HepG2 (cell line): ENCODE measurements around the gene FKBP9. TPM values are rescaled to one million over a fixed set of nuclear protein-coding genes. Genes with fewer than 3 reads are reported as not detected.

Experiments
- ATAC-seq: fragments of 200-7000 bp; cut with Tn5 transposase; 3 replicates; pipeline ENCODE4 v1.9.1; 2020; ENCODE audit warnings: mild to moderate bottlenecking, moderate library complexity
- BruUV-seq: library from RNA; stranded (reverse); fragments of 400-500 nt; replicated peaks from 2 replicates; lab custom pipeline; 2021; lab: Mats Ljungman, UMichigan
- CTCF ChIA-PET: fragments of 300-600 bp; formaldehyde crosslinking; extraction: SDS; loops from one replicate; lab custom pipeline; 2021; ENCODE audit warnings: low total read pairs, inconsistent platforms, low intra/inter-chr PET ratio; lab: Yijun Ruan, JAX
- POLR2A ChIA-PET: fragments of 350-600 bp; sonication (Branson Sonifier 250); formaldehyde crosslinking; loops from one replicate; lab custom pipeline; 2020; ENCODE audit warnings: antibody characterized with exemption, inconsistent platforms; lab: Yijun Ruan, JAX
- DNase-seq: peaks from one replicate; pipeline ENCODE4 v3.0.0-alpha.2; 2015; ENCODE audit warnings: low spot score
- FAIRE-seq: peaks from 3 replicates; lab custom pipeline; 2011; peaks lifted over from hg19 to GRCh38; lab: Jason Lieb, UNC
- H2AFZ ChIP-seq: one replicate; pipeline ENCODE4 v1.6.1; 2011; ENCODE audit warnings: low read length, inconsistent platforms
- H3K27ac ChIP-seq: fragments of 300-600 bp; 3 replicates; pipeline ENCODE4 v1.8.0; 2011; ENCODE audit warnings: mixed run types, mild to moderate bottlenecking, mixed read lengths, low read length, inconsistent platforms; ENCODE audit not compliant: insufficient read depth; ENCODE audit errors: extremely low read length
- H3K27me3 ChIP-seq, 2 experiments: fragments of 200-600 bp in 1 of 2; 2 replicates in 1 of 2; 3 replicates in 1 of 2; pipeline versions ENCODE4 v1.6.0 to v1.8.0; 2011; ENCODE audit warnings: low read length in 2 of 2, mild to moderate bottlenecking in 2 of 2, moderate library complexity in 2 of 2, inconsistent platforms in 1 of 2; ENCODE audit not compliant: insufficient read depth in 2 of 2, control insufficient read depth in 1 of 2
- H3K36me3 ChIP-seq, 2 experiments: fragments of 200-600 bp in 1 of 2; replicated peaks in 1 of 2; 2 replicates in 1 of 2; 3 replicates in 1 of 2; pipeline versions ENCODE4 v1.5.1 to v1.8.0; 2011; ENCODE audit warnings: low read length in 2 of 2, inconsistent platforms in 1 of 2; ENCODE audit not compliant: insufficient read depth in 2 of 2, control insufficient read depth in 1 of 2
- H3K4me1 ChIP-seq: 2 replicates; pipeline ENCODE4 v1.5.1; 2012; ENCODE audit warnings: low read length, inconsistent platforms; ENCODE audit not compliant: insufficient read depth
- H3K4me2 ChIP-seq: 2 replicates; pipeline ENCODE4 v1.6.0; 2011; ENCODE audit warnings: low read depth, low read length, inconsistent platforms
- H3K4me3 ChIP-seq, 3 experiments: fragments of 200-600 bp in 1 of 3; sonication (generic), shearing (Covaris generic) in 1 of 3; replicated peaks in 1 of 3; 2 replicates each; pipeline ENCODE4 v1.5.1; 2011 to 2016; ENCODE audit warnings: low read length in 3 of 3, inconsistent platforms in 2 of 3, low read depth in 2 of 3, mild to moderate bottlenecking in 2 of 3, control low read depth in 1 of 3, mixed read lengths in 1 of 3; ENCODE audit not compliant: insufficient read depth in 1 of 3
- H3K79me2 ChIP-seq: one replicate; pipeline ENCODE4 v1.6.1; 2011; ENCODE audit warnings: low read length, inconsistent platforms; ENCODE audit not compliant: insufficient read depth
- H3K9ac ChIP-seq: 2 replicates; pipeline ENCODE4 v1.6.0; 2011; ENCODE audit warnings: mild to moderate bottlenecking, low read depth, low read length, inconsistent platforms; ENCODE audit not compliant: insufficient read depth
- H3K9me3 ChIP-seq: 2 replicates; pipeline ENCODE4 v1.5.1; 2012; ENCODE audit warnings: mild to moderate bottlenecking, low read length
- H4K20me1 ChIP-seq: 2 replicates; pipeline ENCODE4 v1.6.0; 2011; ENCODE audit warnings: inconsistent platforms, mild to moderate bottlenecking, low read length, moderate library complexity; ENCODE audit not compliant: insufficient read depth
- ATF7 ChIP-seq, 2 experiments: fragments of 450-650 bp in 1 of 2; sonication (generic) in 1 of 2; formaldehyde crosslinking in 1 of 2; IDR thresholded peaks; 2 replicates each; pipeline versions ENCODE4 v1.4.0 to v1.6.1; 2016 to 2020; ENCODE audit warnings: antibody characterized with exemption in 1 of 2, mild to moderate bottlenecking in 1 of 2, missing genetic modification reagents in 1 of 2
- ISX ChIP-seq: sonication (generic); formaldehyde crosslinking; conservative IDR thresholded peaks from 2 replicates; pipeline ENCODE4 v1.5.0; 2020; ENCODE audit warnings: missing genetic modification reagents
- PAF1 ChIP-seq: IDR thresholded peaks from 2 replicates; pipeline ENCODE4 v1.6.1; 2016; ENCODE audit warnings: missing genetic modification reagents, missing compliant biosample characterization
- SATB2 ChIP-seq: sonication (generic); formaldehyde crosslinking; IDR thresholded peaks from 2 replicates; pipeline ENCODE4 v1.5.0; 2020; ENCODE audit warnings: missing genetic modification reagents
- ZFP1 ChIP-seq: IDR thresholded peaks from 2 replicates; pipeline ENCODE4 v1.6.1; 2016
- ZFP36L2 ChIP-seq: sonication (generic); formaldehyde crosslinking; IDR thresholded peaks from 2 replicates; pipeline ENCODE4 v1.4.0; 2020; ENCODE audit warnings: missing genetic modification reagents
- ZNF205 ChIP-seq: IDR thresholded peaks from 2 replicates; pipeline ENCODE4 v1.6.1; 2018; ENCODE audit warnings: missing biosample characterization, missing genetic modification reagents
- ZNF496 ChIP-seq: sonication (generic); formaldehyde crosslinking; IDR thresholded peaks from 2 replicates; pipeline ENCODE4 v1.8.1; 2023; ENCODE audit warnings: mild to moderate bottlenecking, moderate library complexity, missing genetic modification reagents; ENCODE audit not compliant: insufficient replicate concordance
- ZNF749 ChIP-seq: sonication (generic); formaldehyde crosslinking; IDR thresholded peaks from 2 replicates; pipeline ENCODE4 v1.8.0; 2022; ENCODE audit warnings: mild to moderate bottlenecking, missing genetic modification reagents, moderate library complexity, borderline replicate concordance
- ZSCAN12 ChIP-seq: sonication (generic); formaldehyde crosslinking; IDR thresholded peaks from 2 replicates; pipeline ENCODE4 v1.9.0; 2021; ENCODE audit warnings: mild to moderate bottlenecking, missing genetic modification reagents
- WGBS: methylation state at CpG from one replicate; pipeline ENCODE4 v1.1.6; 2017; ENCODE audit warnings: low lambda C conversion rate; 5-methylcytosine and 5-hydroxymethylcytosine counted together
- in situ Hi-C: cut with HindIII; loops from 2 replicates; pipeline ENCODE4 v1.10.0; 2017; ENCODE audit warnings: low pct_unique_long_range_greater_than_20kb; ENCODE audit not compliant: extremely low pct_ligation_motif_present
- intact Hi-C: fragments of 100-400 bp; cut with micrococcal nuclease; formaldehyde crosslinking; loops from one replicate; pipeline ENCODE4 v1.10.0; 2022; ENCODE audit not compliant: unreplicated experiment
- polyA plus RNA-seq, 8 experiments: library from polyadenylated mRNA; depleted of rRNA in 3 of 8; stranded (reverse) in 7 of 8; unstranded in 1 of 8; fragments of >200 nt; fragmentation: Illumina TruSeq in 4 of 8; extraction: Trizol in 4 of 8; gene quantifications; 2 replicates each; pipeline versions ENCODE4 v1.2.1 to v1.2.3, GENCODE V29; 2011 to 2016; ENCODE audit warnings: low read depth in 4 of 8, missing spikeins in 1 of 8, mixed read lengths in 1 of 8; ENCODE audit not compliant: insufficient read depth in 1 of 8
- total RNA-seq, 5 experiments: library from RNA; depleted of rRNA; stranded (reverse); fragments of >200 nt; fragmentation: Illumina TruSeq; extraction: Trizol; gene quantifications; 2 replicates each; pipeline ENCODE4 v1.2.3, GENCODE V29; 2016; ENCODE audit warnings: low read depth in 1 of 5

FKBP9 gene
- total and polyA plus RNA-seq, 2 of the 13 experiments (the other 11 are each of a cell fraction or from before 2014, with no cell fraction given): 34.0 to 41.5 TPM

DNA sequence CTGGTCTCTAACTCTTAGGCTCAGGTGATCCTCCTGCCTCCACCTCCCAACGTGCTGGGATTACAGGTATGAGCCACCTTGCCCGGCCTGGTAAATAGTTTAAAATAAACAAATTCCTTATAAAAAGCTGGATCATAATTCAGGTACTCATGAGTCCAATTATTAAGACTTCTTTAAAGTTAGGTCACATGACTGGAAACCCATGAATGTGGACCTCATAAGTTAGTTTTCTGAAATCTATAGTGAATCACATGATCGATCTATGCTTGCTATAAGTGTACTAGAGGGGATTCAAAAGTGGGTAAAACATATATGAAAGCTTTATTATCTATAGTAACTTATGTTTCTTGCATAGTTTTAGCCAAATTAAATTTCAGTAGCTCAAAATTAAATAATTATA, 91.0 kb downstream of the FKBP9 start:
- no peak for FAIRE-seq
- Histone ChIP-seq H3K9ac (no peak overlapping the region), H4K20me1 (no peaks in the 10 kb centered on the region), H2AFZ (no peak overlapping the region), H3K4me2 (no peak overlapping the region), H3K36me3 (no peaks in the 10 kb centered on the region), H3K4me1 (peaks cover 50% of the 10 kb centered on the region), H3K27ac (no peak overlapping the region), H3K4me3 (no peak overlapping the region), H3K79me2 (peaks cover 92% of the 10 kb centered on the region), H3K27me3 (no peaks in the 10 kb centered on the region; a peak in 1 of 5 replicates), H3K9me3 (no peaks in the 10 kb centered on the region)
- ATAC-seq: no peak
- WGBS: 94% methylated on average over 3 of the region's 3 CpGs
- in situ Hi-C loops: no loop called here
- DNase-seq: no peak
- ChIA-PET POLR2A (no interaction called here), CTCF (no interaction called here)
- TF ChIP-seq ISX (CRISPR knock-in tag) (no peak), ZFP36L2 (no peak), ZSCAN12 (CRISPR knock-in tag) (no peak), SATB2 (CRISPR knock-in tag) (no peak), ZNF205 (CRISPR knock-in tag) (no peak), PAF1 (CRISPR knock-in tag) (no peak), ZNF749 (CRISPR knock-in tag) (no peak), ZFP1 (CRISPR knock-in tag) (no peak)
- intact Hi-C loops: loop anchor here (10.0 kb wide), 1 partner anchor 153 kb away; the partner anchor contains the start of gene KBTBD2
- BruUV-seq: no TSS peak

DNA sequence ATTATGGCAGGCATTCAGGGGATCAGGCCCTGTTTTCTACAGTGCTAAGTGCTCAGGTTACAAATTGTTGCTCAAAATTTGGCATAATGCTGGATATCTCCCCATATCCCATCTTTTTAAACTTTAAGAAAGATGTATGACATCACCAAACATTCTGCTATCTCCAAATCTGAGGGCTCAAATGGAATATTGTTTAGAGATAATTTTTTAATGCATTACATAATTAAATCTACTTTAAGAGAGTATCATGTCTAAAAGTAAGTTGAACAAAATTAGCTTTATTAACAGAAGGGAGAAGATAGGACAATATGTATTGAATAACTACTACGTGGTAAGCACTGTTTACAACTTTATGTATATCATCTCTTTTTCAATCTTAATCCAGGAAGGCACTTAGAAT, 91.5 kb downstream of the FKBP9 start:
- Histone ChIP-seq H3K36me3 (no peaks in the 10 kb centered on the region), H2AFZ (no peak overlapping the region), H3K27ac (no peak overlapping the region), H3K79me2 (peaks cover 92% of the 10 kb centered on the region), H3K27me3 (no peaks in the 10 kb centered on the region; a peak in 1 of 5 replicates), H3K4me3 (no peak overlapping the region), H3K4me2 (no peak overlapping the region), H3K9ac (no peak overlapping the region), H3K4me1 (peaks cover 46% of the 10 kb centered on the region), H3K9me3 (no peaks in the 10 kb centered on the region), H4K20me1 (no peaks in the 10 kb centered on the region)
- FAIRE-seq (no peak), DNase-seq (no peak), ATAC-seq (no peak)
- POLR2A ChIA-PET: interaction anchor here (1.1 kb wide), 1 partner anchor 92 kb away, joined by 3 read pairs; no protein-coding TSS in a partner anchor
- in situ Hi-C loops (no loop called here), intact Hi-C loops (loop anchor here (10.0 kb wide), 1 partner anchor 154 kb away; the partner anchor contains the start of gene KBTBD2)
- CTCF ChIA-PET: no interaction called here
- TSS peak; percentile 10 for BruUV-seq
- TF ChIP-seq ATF7 (IDR thresholded peaks at IDR 0.05): 0 out of 2 replicates have a peak, but pooled peaks have one; percentile 18
- no peak for TF ChIP-seq ATF7 (CRISPR knock-in tag; IDR thresholded peaks at IDR 0.05)
- no peak for TF ChIP-seq ZNF496 (CRISPR knock-in tag)
- 98% methylated on average over 1 of the region's 1 CpG for WGBS
